GM12878 (cell line): ENCODE measurements around the gene CGA. TPM values are rescaled to one million over a fixed set of nuclear protein-coding genes. Genes with fewer than 3 reads are reported as not detected.

Experiments
- ATAC-seq: fragments of 200-7000 bp; cut with Tn5 transposase; 3 replicates; pipeline ENCODE4 v1.9.1; 2020; ENCODE audit warnings: mild to moderate bottlenecking, moderate library complexity
- BruUV-seq: library from RNA; stranded (reverse); fragments of 400-500 nt; replicated peaks from 2 replicates; lab custom pipeline; 2021; lab: Mats Ljungman, UMichigan
- CTCF ChIA-PET: fragments of 300-600 bp; sonication (Branson Sonifier 250); formaldehyde crosslinking; extraction: SDS; loops from one replicate; lab custom pipeline; 2021; ENCODE audit warnings: inconsistent platforms; lab: Yijun Ruan, JAX
- POLR2A ChIA-PET: fragments of 350-600 bp; formaldehyde crosslinking; extraction: SDS; loops from one replicate; lab custom pipeline; 2021; ENCODE audit warnings: inconsistent platforms; lab: Charles Lee
- RAD21 ChIA-PET: fragments of 300-600 bp; sonication (Branson Sonifier 250); formaldehyde crosslinking; loops from one replicate; lab custom pipeline; 2023; ENCODE audit warnings: antibody characterized with exemption; ENCODE audit not compliant: unreplicated experiment; lab: Charles Lee
- SMC1A ChIA-PET: fragments of 300-600 bp; sonication (Branson Sonifier 250); formaldehyde crosslinking; loops from one replicate; lab custom pipeline; 2023; ENCODE audit not compliant: unreplicated experiment, uncharacterized antibody; lab: Charles Lee
- DNase-seq: peaks from one replicate; pipeline ENCODE4 v3.0.0-alpha.2; 2011; ENCODE audit warnings: low read depth, low spot score
- FAIRE-seq: peaks from 3 replicates; lab custom pipeline; 2011; peaks lifted over from hg19 to GRCh38; lab: Jason Lieb, UNC
- H2AFZ ChIP-seq: 2 replicates; pipeline ENCODE4 v1.6.0; 2011; ENCODE audit warnings: low read depth, low read length, control low read depth; ENCODE audit not compliant: control insufficient read depth
- H3K27ac ChIP-seq: 2 replicates; pipeline ENCODE4 v1.5.1; 2011; ENCODE audit warnings: control low read depth; ENCODE audit not compliant: control insufficient read depth, insufficient read depth
- H3K27me3 ChIP-seq, 2 experiments: replicated peaks in 1 of 2; 2 replicates each; pipeline versions ENCODE4 v1.6.0 to v1.6.1; 2011; ENCODE audit warnings: low read length in 1 of 2; ENCODE audit not compliant: control insufficient read depth in 2 of 2, insufficient read depth in 2 of 2
- H3K36me3 ChIP-seq, 2 experiments: 2 replicates each; pipeline ENCODE4 v1.5.1; 2011; ENCODE audit warnings: low read length in 1 of 2; ENCODE audit not compliant: control insufficient read depth in 2 of 2, insufficient read depth in 2 of 2
- H3K4me1 ChIP-seq: 2 replicates; pipeline ENCODE4 v1.6.1; 2011; ENCODE audit warnings: mild to moderate bottlenecking, low read length, moderate library complexity, mixed read lengths; ENCODE audit not compliant: control insufficient read depth, insufficient read depth
- H3K4me2 ChIP-seq: 2 replicates; pipeline ENCODE4 v1.6.0; 2011; ENCODE audit warnings: control low read depth; ENCODE audit not compliant: control insufficient read depth, insufficient read depth
- H3K4me3 ChIP-seq: fragments of 200-600 bp; sonication (generic); 2 replicates; pipeline ENCODE4 v1.5.1; 2016
- H3K79me2 ChIP-seq: 2 replicates; pipeline ENCODE4 v1.6.0; 2011; ENCODE audit warnings: low read length; ENCODE audit not compliant: control insufficient read depth, insufficient read depth
- H3K9ac ChIP-seq: 2 replicates; pipeline ENCODE4 v1.8.0; 2011; ENCODE audit warnings: low read length, control low read depth, mixed read lengths; ENCODE audit not compliant: control insufficient read depth, insufficient read depth
- H3K9me3 ChIP-seq: replicated peaks from 3 replicates; pipeline ENCODE4 v1.5.1; 2011; ENCODE audit warnings: mild to moderate bottlenecking, low read length; ENCODE audit not compliant: control insufficient read depth, insufficient read depth
- H4K20me1 ChIP-seq: 2 replicates; pipeline ENCODE4 v1.6.0; 2011; ENCODE audit not compliant: control insufficient read depth, insufficient read depth
- CTCF ChIP-seq, 3 experiments: IDR thresholded peaks in 2 of 3; conservative IDR thresholded peaks in 1 of 3; 2 replicates each; pipeline ENCODE4 v1.5.1; 2011; ENCODE audit warnings: low read depth in 3 of 3, low read length in 3 of 3, mild to moderate bottlenecking in 3 of 3, control low read depth in 2 of 3, moderate library complexity in 2 of 3, inconsistent platforms in 1 of 3, mixed read lengths in 1 of 3; ENCODE audit not compliant: control insufficient read depth in 2 of 3, insufficient read depth in 1 of 3; ENCODE audit errors: extremely low read depth in 1 of 3
- JUNB ChIP-seq: IDR thresholded peaks from 2 replicates; pipeline ENCODE4 v1.6.1; 2016; ENCODE audit warnings: antibody characterized with exemption, mild to moderate bottlenecking
- MAX ChIP-seq: IDR thresholded peaks from 2 replicates; pipeline ENCODE4 v1.6.1; 2012; ENCODE audit warnings: low read depth, low read length, improper control_type of control experiment
- RAD21 ChIP-seq: IDR thresholded peaks from 2 replicates; pipeline ENCODE4 v1.6.1; 2011; ENCODE audit warnings: mild to moderate bottlenecking, low read depth, low read length, moderate library complexity; ENCODE audit not compliant: insufficient read depth
- RAD51 ChIP-seq: fragments of 450-650 bp; IDR thresholded peaks from 2 replicates; pipeline ENCODE4 v1.6.1; 2016; ENCODE audit warnings: moderate library complexity, mild to moderate bottlenecking, inconsistent platforms
- YY1 ChIP-seq: IDR thresholded peaks from 2 replicates; pipeline ENCODE4 v1.6.1; 2011; ENCODE audit warnings: low read depth, mild to moderate bottlenecking, low read length
- WGBS: methylation state at CpG from one replicate; pipeline ENCODE4 v1.1.6; 2016; ENCODE audit warnings: low lambda C conversion rate; ENCODE audit not compliant: insufficient replicate concordance, insufficient coverage; ENCODE audit errors: missing lambda C conversion rate; 5-methylcytosine and 5-hydroxymethylcytosine counted together
- in situ Hi-C: fragments of 300-500 bp; cut with MboI; formaldehyde crosslinking; loops from 9 replicates; pipeline ENCODE4 v1.14.3; 2018; ENCODE audit warnings: mixed read lengths
- intact Hi-C: fragments of 100-400 bp; cut with micrococcal nuclease; formaldehyde crosslinking; loops from one replicate; pipeline ENCODE4 v1.14.2; 2022; ENCODE audit not compliant: unreplicated experiment
- polyA plus RNA-seq, 11 experiments: library from polyadenylated mRNA; depleted of rRNA in 4 of 11; unstranded in 6 of 11; stranded (reverse) in 5 of 11; fragments of >200 nt; fragmentation: Nextera tagmentation in 4 of 11; fragmentation: Illumina TruSeq in 1 of 11; extraction: Ambion mirVana in 4 of 11; extraction: Trizol in 1 of 11; gene quantifications; 1 replicate in 1 of 11; 2 replicates in 10 of 11; pipeline versions ENCODE4 v1.2.1 to v1.2.3, GENCODE V29; 2011 to 2016; ENCODE audit warnings: inconsistent platforms in 2 of 11, missing spikeins in 2 of 11, low read depth in 1 of 11
- total RNA-seq, 4 experiments: library from RNA; depleted of rRNA in 3 of 4; stranded (reverse); fragments of >200 nt in 3 of 4; fragmentation: Illumina TruSeq in 1 of 4; extraction: Trizol in 1 of 4; gene quantifications; 2 replicates each; pipeline versions ENCODE4 v1.2.1 to v1.2.3, GENCODE V29; 2013 to 2021

CGA gene
- total and polyA plus RNA-seq, 10 of the 15 experiments (the other 5 are each of a cell fraction or from before 2014, with no cell fraction given): 0.10 to 0.27 (median 0.12) TPM; not detected in 6

GRCh38 chr6:87082160-87082721 lies 12.7 kb downstream of the CGA start:
- no peak overlapping the region for H3K9ac ChIP-seq
- CTCF ChIA-PET: interaction anchor here (1.0 to 6.1 kb wide), 6 partner anchors 11 to 311 kb away, joined by 3 to 76 read pairs (median 3); partner anchors contain the start of gene CGA
- H3K79me2 ChIP-seq: no peaks in the 10 kb centered on the region
- intact Hi-C loops (no loop called here), in situ Hi-C loops (no loop called here)
- no peak for DNase-seq
- peaks cover 7% of the 10 kb centered on the region for H3K4me1 ChIP-seq
- no peaks in the 10 kb centered on the region for H4K20me1 ChIP-seq
- RAD21 ChIA-PET: no interaction called here
- H3K27me3 ChIP-seq: no peaks in the 10 kb centered on the region
- no TSS peak for BruUV-seq
- 2% methylated on average over 2 of the region's 2 CpGs for WGBS
- peak; percentile 35; the same call in 1 of the 3 replicates for ATAC-seq
- FAIRE-seq: no peak
- SMC1A ChIA-PET: interaction anchor here (1.0 to 5.4 kb wide), 3 partner anchors 16 to 162 kb away, joined by 3 to 38 read pairs (median 3); no protein-coding TSS in a partner anchor
- no peak for TF ChIP-seq RAD51
- peak; percentile 64 for TF ChIP-seq JUNB
- TF ChIP-seq, all 136 proteins: peak for 1
- H3K36me3 ChIP-seq: no peaks in the 10 kb centered on the region
- no peak overlapping the region for H2AFZ ChIP-seq
- no peak overlapping the region for H3K27ac ChIP-seq
- H3K4me3 ChIP-seq: no peak overlapping the region
- H3K9me3 ChIP-seq: no peaks in the 10 kb centered on the region
- H3K4me2 ChIP-seq: peak overlapping the region; percentile 0; the same call in 1 of the 2 replicates
- POLR2A ChIA-PET: no interaction called here

- Histone ChIP-seq H3K9ac (no peak overlapping the region), H3K4me3 (no peak overlapping the region), H3K4me1 (peaks cover 7% of the 10 kb centered on the region)
- in situ Hi-C loops: no loop called here
- DNase-seq: no peak
- peak; percentile 74 to 99 (median 95) for TF ChIP-seq CTCF (IDR thresholded peaks at IDR 0.05 in 2 of 3, conservative IDR thresholded peaks at IDR 0.05 in 1 of 3; ENCODE audit: control insufficient read depth in 2 of 3, extremely low read depth in 1 of 3, insufficient read depth in 1 of 3, low read depth in 3 of 3, low read length in 3 of 3)
- peak; percentile 46; the same call in 1 of the 2 replicates for TF ChIP-seq YY1
- TF ChIP-seq MAX: no peak
- peak; percentile 62 for TF ChIP-seq RAD21
- TF ChIP-seq, all 136 proteins: peak for 3
- WGBS: 57% methylated on average over 8 of the region's 8 CpGs
- Histone ChIP-seq H3K9me3 (no peaks in the 10 kb centered on the region), H2AFZ (no peak overlapping the region), H3K36me3 (no peaks in the 10 kb centered on the region), H3K27me3 (no peaks in the 10 kb centered on the region), H3K79me2 (no peaks in the 10 kb centered on the region), H3K4me2 (no peak overlapping the region), H4K20me1 (no peaks in the 10 kb centered on the region), H3K27ac (no peak overlapping the region)
- SMC1A ChIA-PET: interaction anchor here (0.9 to 5.4 kb wide), 4 partner anchors 9 to 168 kb away, joined by 3 to 38 read pairs (median 4); no protein-coding TSS in a partner anchor
- CTCF ChIA-PET: interaction anchor here (0.6 to 6.1 kb wide), 50 partner anchors 10 to 1840 kb away, joined by 3 to 76 read pairs (median 4); partner anchors contain the start of gene CGA
- FAIRE-seq (peak; percentile 87), ATAC-seq (peak; percentile 96)
- intact Hi-C loops: loop anchor here (5.0 kb wide), 1 partner anchor 153 kb away; no protein-coding TSS in a partner anchor
- POLR2A ChIA-PET: no interaction called here
- RAD21 ChIA-PET: interaction anchor here (1.0 to 3.1 kb wide), 4 partner anchors 9 to 31 kb away, joined by 3 to 10 read pairs (median 4); no protein-coding TSS in a partner anchor
- no TSS peak for BruUV-seq
These were observed 15.8 kb downstream of the CGA start for GRCh38 chr6:87078983-87079616.
